Small intestine (tissue), 7 donors: Measurements from ENCODE around the gene CENPQ. TPM values are rescaled to one million over a fixed set of nuclear protein-coding genes. Genes with fewer than 3 reads are reported as not detected.

Experiments
- DNase-seq, 2 donors: peaks; one replicate each; pipeline versions ENCODE4 v3.0.0 to v3.0.0-alpha.2; 2013
- FAIRE-seq: peaks from 2 replicates; lab custom pipeline; 2012; peaks lifted over from hg19 to GRCh38; lab: Jason Lieb, UNC
- H3K27ac ChIP-seq, 3 donors: one replicate each; pipeline ENCODE4 v1.5.1; 2013; ENCODE audit warnings: low read length in 2 of 3, mild to moderate bottlenecking in 2 of 3, control low read depth in 1 of 3, inconsistent platforms in 1 of 3, low read depth in 1 of 3, moderate library complexity in 1 of 3
- H3K27me3 ChIP-seq, 3 donors: one replicate each; pipeline ENCODE4 v1.6.1; 2013; ENCODE audit warnings: low read length in 3 of 3, inconsistent platforms in 1 of 3; ENCODE audit not compliant: control insufficient read depth in 3 of 3, insufficient read depth in 3 of 3
- H3K36me3 ChIP-seq, 3 donors: one replicate each; pipeline ENCODE4 v1.6.1; 2013; ENCODE audit warnings: low read length in 3 of 3, inconsistent platforms in 1 of 3, low read depth in 1 of 3, mild to moderate bottlenecking in 1 of 3, moderate library complexity in 1 of 3; ENCODE audit not compliant: control insufficient read depth in 3 of 3, insufficient read depth in 2 of 3
- H3K4me1 ChIP-seq, 3 donors: one replicate each; pipeline ENCODE4 v1.6.1; 2013; ENCODE audit warnings: low read length in 2 of 3, inconsistent platforms in 1 of 3, low read depth in 1 of 3, mild to moderate bottlenecking in 1 of 3, moderate library complexity in 1 of 3; ENCODE audit not compliant: control insufficient read depth in 3 of 3, insufficient read depth in 2 of 3
- H3K4me3 ChIP-seq, 3 donors: one replicate each; pipeline ENCODE4 v1.5.1; 2013; ENCODE audit warnings: low read length in 3 of 3, control low read depth in 1 of 3, inconsistent platforms in 1 of 3, low read depth in 1 of 3, mild to moderate bottlenecking in 1 of 3, moderate library complexity in 1 of 3
- H3K9me3 ChIP-seq, 2 donors: one replicate each; pipeline ENCODE4 v1.6.1; 2013; ENCODE audit warnings: low read depth in 1 of 2, low read length in 1 of 2; ENCODE audit not compliant: control insufficient read depth in 2 of 2, insufficient read depth in 1 of 2
- WGBS, 3 donors: extraction: QIAGEN DNeasy Blood & Tissue Kit; methylation state at CpG; one replicate each; pipeline ENCODE4 v1.1.7; 2013; 5-methylcytosine and 5-hydroxymethylcytosine counted together
- polyA plus RNA-seq, 4 donors: library from polyadenylated mRNA; stranded (reverse) in 3 of 4; unstranded in 1 of 4; fragments of 200-250 nt in 3 of 4; fragments of 120-200 nt in 1 of 4; gene quantifications; one replicate each; pipeline versions ENCODE4 v1.2.1 to v1.2.3, GENCODE V29; 2013
- donor health status: healthy with polysubstance abuse.
- donor health status: control.
- donor health status: control.
- donor health status: Bipolar disorder and iron deficiency.
- donor health status: healthy.

Gene CENPQ
- polyA plus RNA-seq, 4 donors = 1.6 to 7.2 (median 3.1) TPM

GRCh38 chr6:49522710-49523593 is 59.8 kb downstream of the CENPQ start:
- FAIRE-seq (no peak), DNase-seq (peak; percentile 69 to 83)
- H3K4me1 ChIP-seq = peaks cover 0 to 4% (median 4%) of the 10 kb centered on the region in 3 donors
- WGBS, 3 donors = 17 to 63% (median 18%) methylated on average over 7 of the region's 7 CpGs
- H3K27me3 ChIP-seq = peaks cover 0 to 2% (median 0%) of the 10 kb centered on the region in 3 donors
- no peaks in the 10 kb centered on the region for H3K36me3 ChIP-seq
- no peaks in the 10 kb centered on the region for H3K9me3 ChIP-seq
- no peak overlapping the region for H3K4me3 ChIP-seq
- H3K27ac ChIP-seq = peak overlapping the region in 2 of 3 donors; percentile 48 to 63

GRCh38 chr6:49523901-49524300 is 60.7 kb downstream of the CENPQ start:
- FAIRE-seq (no peak), DNase-seq (peak; percentile 25 to 54)
- no peaks in the 10 kb centered on the region for H3K27me3 ChIP-seq
- peaks cover 0 to 4% (median 4%) of the 10 kb centered on the region in 3 donors for H3K4me1 ChIP-seq
- no peak overlapping the region for H3K4me3 ChIP-seq
- WGBS, 3 donors = 42 to 85% (median 59%) methylated on average over 1 of the region's 1 CpG
- H3K9me3 ChIP-seq = no peaks in the 10 kb centered on the region
- no peak overlapping the region for H3K27ac ChIP-seq
- no peaks in the 10 kb centered on the region for H3K36me3 ChIP-seq

GRCh38 chr6:49524541-49524940 is 61.4 kb downstream of the CENPQ start:
- 76 to 87% (median 84%) methylated on average over 7 of the region's 7 CpGs for WGBS, 3 donors
- Histone ChIP-seq H3K9me3 (no peaks in the 10 kb centered on the region), H3K27me3 (no peaks in the 10 kb centered on the region), H3K36me3 (no peaks in the 10 kb centered on the region), H3K27ac (no peak overlapping the region), H3K4me1 (peaks cover 0 to 4% (median 4%) of the 10 kb centered on the region in 3 donors), H3K4me3 (no peak overlapping the region)
- FAIRE-seq (no peak), DNase-seq (no peak)

- H3K27me3 ChIP-seq = no peaks in the 10 kb centered on the region
- no peak overlapping the region for H3K27ac ChIP-seq
- H3K4me1 ChIP-seq = peaks cover 0 to 4% (median 4%) of the 10 kb centered on the region in 3 donors
- no peaks in the 10 kb centered on the region for H3K36me3 ChIP-seq
- H3K9me3 ChIP-seq = no peaks in the 10 kb centered on the region
- H3K4me3 ChIP-seq = no peak overlapping the region
- DNase-seq (no peak), FAIRE-seq (no peak)
- 70 to 75% (median 75%) methylated on average over 12 of the region's 12 CpGs for WGBS, 3 donors
Measured at GRCh38 chr6:49526598-49526997, 63.4 kb downstream of the CENPQ start.

- DNase-seq (no peak), FAIRE-seq (no peak)
- Histone ChIP-seq H3K27me3 (no peaks in the 10 kb centered on the region), H3K4me1 (peaks cover 0 to 4% (median 4%) of the 10 kb centered on the region in 3 donors), H3K9me3 (no peaks in the 10 kb centered on the region), H3K36me3 (no peaks in the 10 kb centered on the region), H3K27ac (no peak overlapping the region), H3K4me3 (no peak overlapping the region)
- 55 to 59% (median 55%) methylated on average over 1 of the region's 1 CpG for WGBS, 3 donors
Measured at GRCh38 chr6:49527320-49527719, 64.2 kb downstream of the CENPQ start.

GRCh38 chr6:49528571-49528970 is 65.4 kb downstream of the CENPQ start:
- no peak overlapping the region for H3K27ac ChIP-seq
- no peak overlapping the region for H3K4me3 ChIP-seq
- WGBS, 3 donors = 55 to 72% (median 61%) methylated on average over 3 of the region's 3 CpGs
- H3K27me3 ChIP-seq = no peaks in the 10 kb centered on the region
- H3K4me1 ChIP-seq = no peaks in the 10 kb centered on the region
- DNase-seq = no peak
- FAIRE-seq = no peak
- no peaks in the 10 kb centered on the region for H3K9me3 ChIP-seq
- no peaks in the 10 kb centered on the region for H3K36me3 ChIP-seq

GRCh38 chr6:49530141-49530776 is 67.1 kb downstream of the CENPQ start:
- H3K27ac ChIP-seq = no peak overlapping the region
- FAIRE-seq = no peak
- no peak for DNase-seq
- no peak overlapping the region for H3K4me3 ChIP-seq
- no peaks in the 10 kb centered on the region for H3K36me3 ChIP-seq
- no peaks in the 10 kb centered on the region for H3K27me3 ChIP-seq
- H3K4me1 ChIP-seq = no peaks in the 10 kb centered on the region
- H3K9me3 ChIP-seq = no peaks in the 10 kb centered on the region
- WGBS, 3 donors = 68 to 75% (median 73%) methylated on average over 2 of the region's 2 CpGs

GRCh38 chr6:49531774-49532569 is 68.8 kb downstream of the CENPQ start:
- DNase-seq (peak; percentile 60 to 68), FAIRE-seq (peak; percentile 78)
- Histone ChIP-seq H3K27me3 (no peaks in the 10 kb centered on the region), H3K4me1 (no peaks in the 10 kb centered on the region), H3K27ac (no peak overlapping the region), H3K4me3 (no peak overlapping the region), H3K36me3 (no peaks in the 10 kb centered on the region), H3K9me3 (no peaks in the 10 kb centered on the region)
- WGBS, 3 donors = 3 to 9% (median 5%) methylated on average over 3 of the region's 3 CpGs
